Keratinocyte (primary cell): Measurements from ENCODE around the gene SLC52A1. TPM values are rescaled to one million over a fixed set of nuclear protein-coding genes. Genes with fewer than 3 reads are reported as not detected.

Source experiments
- DNase-seq: peaks from one replicate; pipeline ENCODE4 v3.0.0-alpha.2; 2011; ENCODE audit warnings: low read depth, missing footprints, low spot score
- FAIRE-seq: peaks from 2 replicates; lab custom pipeline; 2011; peaks lifted over from hg19 to GRCh38; lab: Jason Lieb, UNC
- H2AFZ ChIP-seq: 2 replicates; pipeline ENCODE4 v1.6.0; 2012; ENCODE audit warnings: low read length, control low read depth, inconsistent platforms; ENCODE audit not compliant: control insufficient read depth
- H3K27ac ChIP-seq: 2 replicates; pipeline ENCODE4 v1.5.1; 2011; ENCODE audit warnings: low read length; ENCODE audit not compliant: control insufficient read depth, insufficient read depth
- H3K27me3 ChIP-seq: 3 replicates; pipeline ENCODE4 v1.6.0; 2011; ENCODE audit warnings: low read length; ENCODE audit not compliant: control insufficient read depth, insufficient read depth; ENCODE audit errors: extremely low read depth
- H3K36me3 ChIP-seq, 2 experiments: 2 replicates in 1 of 2; 3 replicates in 1 of 2; pipeline ENCODE4 v1.5.1; 2011; ENCODE audit warnings: low read length in 2 of 2, mild to moderate bottlenecking in 1 of 2; ENCODE audit not compliant: control insufficient read depth in 2 of 2, insufficient read depth in 2 of 2; ENCODE audit errors: extremely low read depth in 1 of 2
- H3K4me1 ChIP-seq: 3 replicates; pipeline ENCODE4 v1.5.1; 2011; ENCODE audit warnings: low read length; ENCODE audit not compliant: control insufficient read depth, insufficient read depth; ENCODE audit errors: extremely low read depth
- H3K4me2 ChIP-seq: 3 replicates; pipeline ENCODE4 v1.6.0; 2011; ENCODE audit warnings: low read depth, low read length; ENCODE audit not compliant: control insufficient read depth, insufficient read depth; ENCODE audit errors: extremely low read depth
- H3K4me3 ChIP-seq, 3 experiments: fragments of 200-600 bp in 1 of 3; sonication (generic) in 1 of 3; 2 replicates in 2 of 3; 3 replicates in 1 of 3; pipeline ENCODE4 v1.5.1; 2011 to 2016; ENCODE audit warnings: low read length in 3 of 3, mild to moderate bottlenecking in 3 of 3, control low read depth in 2 of 3, inconsistent platforms in 1 of 3, low read depth in 1 of 3, mixed read lengths in 1 of 3, mixed run types in 1 of 3, moderate library complexity in 1 of 3; ENCODE audit not compliant: control insufficient read depth in 2 of 3, insufficient read depth in 2 of 3; ENCODE audit errors: extremely low read depth in 1 of 3
- H3K79me2 ChIP-seq: 2 replicates; pipeline ENCODE4 v1.6.0; 2012; ENCODE audit warnings: low read length; ENCODE audit not compliant: control insufficient read depth, insufficient read depth
- H3K9ac ChIP-seq: 3 replicates; pipeline ENCODE4 v1.6.0; 2011; ENCODE audit warnings: low read length; ENCODE audit not compliant: control insufficient read depth, insufficient read depth; ENCODE audit errors: extremely low read depth
- H3K9me1 ChIP-seq: 3 replicates; pipeline ENCODE4 v1.6.0; 2011; ENCODE audit warnings: low read length; ENCODE audit not compliant: control insufficient read depth, insufficient read depth; ENCODE audit errors: extremely low read depth
- H3K9me3 ChIP-seq: 2 replicates; pipeline ENCODE4 v1.5.1; 2012; ENCODE audit warnings: low read depth, low read length; ENCODE audit not compliant: control insufficient read depth
- H4K20me1 ChIP-seq: 3 replicates; pipeline ENCODE4 v1.6.0; 2011; ENCODE audit warnings: low read length; ENCODE audit not compliant: control insufficient read depth, insufficient read depth; ENCODE audit errors: extremely low read depth
- EZH2 ChIP-seq: IDR thresholded peaks from one replicate; pipeline ENCODE4 v1.6.1; 2012; ENCODE audit warnings: inconsistent platforms, mild to moderate bottlenecking, low read length, moderate library complexity
- dilution Hi-C: fragments of 300-500 bp; cut with MboI; formaldehyde crosslinking; loops from one replicate; pipeline ENCODE4 v1.7.0; 2020; ENCODE audit warnings: low sequenced_read_pairs; ENCODE audit not compliant: extremely low pct_ligation_motif_present
- polyA plus RNA-seq, 5 experiments: library from polyadenylated mRNA; depleted of rRNA in 3 of 5; stranded (reverse) in 3 of 5; stranded (forward) in 1 of 5; unstranded in 1 of 5; fragments of >200 nt; gene quantifications; 1 replicate in 1 of 5; 2 replicates in 3 of 5; 3 replicates in 1 of 5; pipeline versions ENCODE4 v1.2.1 to v1.2.3, GENCODE V29; 2011 to 2012; ENCODE audit warnings: missing spikeins in 2 of 5, low read depth in 1 of 5, low replicate concordance in 1 of 5
- TF ChIP-seq, protein P1 (sequence below), 3 experiments: IDR thresholded peaks in 1 of 3; conservative IDR thresholded peaks in 1 of 3; optimal IDR thresholded peaks in 1 of 3; 2 replicates in 2 of 3; 3 replicates in 1 of 3; pipeline versions ENCODE3 to v1.5.1; 2011; ENCODE audit warnings: low read length in 3 of 3, mild to moderate bottlenecking in 3 of 3, moderate library complexity in 2 of 3, control low read depth in 1 of 3, inconsistent platforms in 1 of 3; ENCODE audit not compliant: insufficient read depth in 2 of 3; ENCODE audit errors: extremely low read depth in 1 of 3

SLC52A1 gene
- polyA plus RNA-seq, 1 donor (not counting 4 experiments of a cell fraction or from before 2014, with no cell fraction given), result 0.21 TPM

DNA sequence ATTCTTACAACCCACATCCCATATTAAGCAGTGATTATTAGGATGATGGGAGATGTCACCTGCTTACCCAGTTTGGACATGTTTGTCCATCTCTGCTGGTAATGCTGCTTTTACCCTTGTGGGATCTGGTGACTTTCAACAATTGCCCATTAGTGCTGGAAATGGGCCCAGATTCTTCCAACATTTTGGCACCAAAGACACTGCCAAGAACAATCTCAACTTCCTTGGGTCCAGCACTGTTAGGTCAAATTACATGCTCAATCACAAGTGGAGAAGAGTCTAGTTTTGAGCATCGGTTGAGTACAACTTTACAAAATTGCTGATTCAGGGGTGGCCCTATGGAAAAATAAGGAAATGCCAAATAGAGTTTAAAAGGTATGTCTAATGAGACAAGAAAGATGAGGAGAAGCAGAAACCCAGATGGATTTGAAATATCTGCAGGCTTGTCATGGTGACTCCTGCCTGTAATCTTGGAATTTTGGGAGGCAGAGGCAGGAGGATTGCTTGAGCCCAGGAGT lies 30.1 kb upstream of the SLC52A1 start:
- H3K9ac ChIP-seq, result no peak overlapping the region
- H3K27me3 ChIP-seq, result no peaks in the 10 kb centered on the region
- no peaks in the 10 kb centered on the region for H3K9me1 ChIP-seq
- no peak for TF ChIP-seq EZH2
- TF ChIP-seq, protein P1, sequence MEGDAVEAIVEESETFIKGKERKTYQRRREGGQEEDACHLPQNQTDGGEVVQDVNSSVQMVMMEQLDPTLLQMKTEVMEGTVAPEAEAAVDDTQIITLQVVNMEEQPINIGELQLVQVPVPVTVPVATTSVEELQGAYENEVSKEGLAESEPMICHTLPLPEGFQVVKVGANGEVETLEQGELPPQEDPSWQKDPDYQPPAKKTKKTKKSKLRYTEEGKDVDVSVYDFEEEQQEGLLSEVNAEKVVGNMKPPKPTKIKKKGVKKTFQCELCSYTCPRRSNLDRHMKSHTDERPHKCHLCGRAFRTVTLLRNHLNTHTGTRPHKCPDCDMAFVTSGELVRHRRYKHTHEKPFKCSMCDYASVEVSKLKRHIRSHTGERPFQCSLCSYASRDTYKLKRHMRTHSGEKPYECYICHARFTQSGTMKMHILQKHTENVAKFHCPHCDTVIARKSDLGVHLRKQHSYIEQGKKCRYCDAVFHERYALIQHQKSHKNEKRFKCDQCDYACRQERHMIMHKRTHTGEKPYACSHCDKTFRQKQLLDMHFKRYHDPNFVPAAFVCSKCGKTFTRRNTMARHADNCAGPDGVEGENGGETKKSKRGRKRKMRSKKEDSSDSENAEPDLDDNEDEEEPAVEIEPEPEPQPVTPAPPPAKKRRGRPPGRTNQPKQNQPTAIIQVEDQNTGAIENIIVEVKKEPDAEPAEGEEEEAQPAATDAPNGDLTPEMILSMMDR (optimal IDR thresholded peaks at IDR 0.05 in 1 of 3, IDR thresholded peaks at IDR 0.05 in 1 of 3, conservative IDR thresholded peaks at IDR 0.05 in 1 of 3; ENCODE audit: extremely low read depth in 1 of 3, insufficient read depth in 2 of 3, low read length in 3 of 3), result no peak
- H3K79me2 ChIP-seq, result no peaks in the 10 kb centered on the region
- no peak overlapping the region for H2AFZ ChIP-seq
- no peaks in the 10 kb centered on the region for H3K36me3 ChIP-seq
- no peaks in the 10 kb centered on the region for H3K9me3 ChIP-seq
- DNase-seq, result no peak
- no peaks in the 10 kb centered on the region for H3K4me1 ChIP-seq
- no peak overlapping the region for H3K4me2 ChIP-seq
- H4K20me1 ChIP-seq, result no peaks in the 10 kb centered on the region
- no peak overlapping the region for H3K27ac ChIP-seq
- dilution Hi-C loops, result no loop called here
- no peak for FAIRE-seq
- no peak overlapping the region for H3K4me3 ChIP-seq

DNA sequence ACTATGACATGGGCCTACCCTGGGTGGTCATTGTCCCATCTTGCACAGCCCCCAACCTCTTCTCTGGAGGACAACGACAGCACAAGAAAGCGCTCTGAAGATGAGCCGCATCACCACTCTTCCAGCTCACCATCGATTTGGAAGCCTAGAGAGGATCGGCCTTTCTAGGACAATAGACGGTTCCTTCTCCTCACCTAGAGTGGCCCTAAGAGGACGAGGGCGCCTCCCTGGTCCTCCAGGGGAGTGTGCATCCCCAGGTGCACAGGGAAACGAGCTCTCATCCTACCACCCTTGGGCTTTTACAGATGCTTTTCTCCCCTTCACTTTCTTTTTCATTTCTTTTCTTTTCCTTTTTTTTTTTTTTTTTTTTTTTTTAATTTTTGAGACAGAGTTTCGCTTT lies 20.3 kb upstream of the SLC52A1 start:
- Histone ChIP-seq H3K27me3 (no peaks in the 10 kb centered on the region), H3K27ac (no peak overlapping the region), H3K36me3 (no peaks in the 10 kb centered on the region), H3K4me2 (no peak overlapping the region), H4K20me1 (no peaks in the 10 kb centered on the region), H2AFZ (no peak overlapping the region), H3K9me3 (no peaks in the 10 kb centered on the region), H3K4me3 (no peak overlapping the region), H3K79me2 (no peaks in the 10 kb centered on the region), H3K4me1 (no peaks in the 10 kb centered on the region), H3K9ac (no peak overlapping the region), H3K9me1 (no peaks in the 10 kb centered on the region)
- TF ChIP-seq, protein P1 (optimal IDR thresholded peaks at IDR 0.05 in 1 of 3, IDR thresholded peaks at IDR 0.05 in 1 of 3, conservative IDR thresholded peaks at IDR 0.05 in 1 of 3; ENCODE audit: extremely low read depth in 1 of 3, insufficient read depth in 2 of 3, low read length in 3 of 3), result no peak
- TF ChIP-seq EZH2, result no peak
- FAIRE-seq (no peak), DNase-seq (no peak)
- dilution Hi-C loops, result no loop called here
